Spleen (tissue), 11 donors: ENCODE results near the gene CYB561D2. TPM values are rescaled to one million over a fixed set of nuclear protein-coding genes. Genes with fewer than 3 reads are reported as not detected.

Source experiments
- DNase-seq: peaks from one replicate; pipeline ENCODE4 v3.0.0-alpha.2; 2020
- H3K27ac ChIP-seq, 8 donors: fragments of 200-600 bp; sonication (generic) in 7 of 8; 1 replicate in 4 of 8; 2 replicates in 4 of 8; pipeline versions ENCODE4 v1.5.0 to v1.8.0; 2016 to 2021; ENCODE audit warnings: inconsistent platforms in 4 of 8, mild to moderate bottlenecking in 4 of 8, moderate library complexity in 1 of 8
- H3K27me3 ChIP-seq, 7 donors: fragments of 200-600 bp; sonication (generic) in 6 of 7; replicated peaks in 1 of 7; 1 replicate in 4 of 7; 2 replicates in 3 of 7; pipeline versions ENCODE4 v1.5.0 to v1.8.0; 2016 to 2021; ENCODE audit warnings: inconsistent platforms in 3 of 7, mild to moderate bottlenecking in 1 of 7
- H3K36me3 ChIP-seq, 6 donors: fragments of 200-600 bp; sonication (generic) in 5 of 6; 1 replicate in 4 of 6; 2 replicates in 2 of 6; pipeline versions ENCODE4 v1.5.0 to v1.8.0; 2016 to 2021; ENCODE audit warnings: inconsistent platforms in 2 of 6
- H3K4me1 ChIP-seq, 6 donors: fragments of 200-600 bp; sonication (generic) in 5 of 6; 1 replicate in 3 of 6; 2 replicates in 3 of 6; pipeline versions ENCODE4 v1.5.0 to v1.8.0; 2016 to 2021; ENCODE audit warnings: inconsistent platforms in 3 of 6
- H3K4me3 ChIP-seq, 8 donors: fragments of 200-600 bp; sonication (generic) in 7 of 8; 1 replicate in 4 of 8; 2 replicates in 4 of 8; pipeline versions ENCODE4 v1.5.0 to v1.8.0; 2016 to 2021; ENCODE audit warnings: inconsistent platforms in 4 of 8, mild to moderate bottlenecking in 4 of 8, moderate library complexity in 2 of 8
- H3K9me3 ChIP-seq, 8 donors: fragments of 200-600 bp; sonication (generic) in 7 of 8; 1 replicate in 4 of 8; 2 replicates in 4 of 8; pipeline versions ENCODE4 v1.5.0 to v1.8.0; 2016 to 2021; ENCODE audit warnings: inconsistent platforms in 4 of 8
- CTCF ChIP-seq, 11 experiments: fragments of 200-600 bp in 7 of 11; fragments of 450-650 bp in 4 of 11; sonication (generic) in 4 of 11; IDR thresholded peaks in 8 of 11; conservative IDR thresholded peaks in 3 of 11; 1 replicate in 7 of 11; 2 replicates in 4 of 11; pipeline versions ENCODE4 v1.4.0 to v1.8.0; 2016 to 2021; ENCODE audit warnings: antibody characterized with exemption in 11 of 11, inconsistent platforms in 4 of 11, mild to moderate bottlenecking in 1 of 11
- POLR2A ChIP-seq, 3 donors: fragments of 450-650 bp; IDR thresholded peaks; one replicate each; pipeline ENCODE4 v1.5.1; 2017; ENCODE audit warnings: antibody characterized with exemption in 3 of 3, mild to moderate bottlenecking in 1 of 3
- POLR2AphosphoS5 ChIP-seq, 3 donors: sonication (generic); formaldehyde crosslinking; IDR thresholded peaks; one replicate each; pipeline ENCODE4 v1.5.1; 2017; ENCODE audit warnings: antibody characterized with exemption in 3 of 3
- WGBS, 5 donors: extraction: QIAGEN DNeasy Blood & Tissue Kit in 3 of 5; methylation state at CpG; one replicate each; pipeline versions ENCODE4 v1.1.5 to v1.1.7; 2013 to 2018; 5-methylcytosine and 5-hydroxymethylcytosine counted together
- intact Hi-C: fragments of 100-400 bp; cut with DNase I; formaldehyde crosslinking; loops from one replicate; pipeline ENCODE4 v1.15.0; 2023; ENCODE audit warnings: low total_unique reads
- polyA plus RNA-seq, 3 donors: library from polyadenylated mRNA; stranded (reverse); fragments of 200-250 nt; gene quantifications; one replicate each; pipeline ENCODE4 v1.2.1, GENCODE V29; 2013
- total RNA-seq, 7 donors: library from RNA; depleted of rRNA in 3 of 7; stranded (reverse); fragments of >200 nt in 3 of 7; fragmentation: NEBNext Ultra II Directional in 4 of 7; extraction: Animal tissue kit (Norgen Biotek cat#: 25700) in 4 of 7; gene quantifications; one replicate each; pipeline versions ENCODE4 v1.1.0 to v1.2.1, GENCODE V29; 2016 to 2021
- donor health status: healthy with polysubstance abuse.
- donor health status: DM: no; HTN: no; CAD: no; lungs with moderate emphysema.
- donor health status: DM: no; HTN: no; CAD: no.
- donor health status: Bipolar disorder and iron deficiency.
- donor health status: healthy.
- donor health status: DM: no; HTN: no; CAD: no.
- donor health status: DM: yes; HTN: yes; CAD: no.

CYB561D2 gene
- total and polyA plus RNA-seq, 10 donors, result 18.7 to 35.2 (median 26.4) TPM

GRCh38 chr3:50369012-50369670 is 18.5 kb downstream of the CYB561D2 start:
- H3K27me3 ChIP-seq, result peaks cover 0 to 14% (median 0%) of the 10 kb centered on the region in 7 donors
- WGBS, 5 donors, result 70 to 83% (median 77%) methylated on average over 9 of the region's 9 CpGs
- H3K4me3 ChIP-seq, result no peak overlapping the region
- no peak for DNase-seq
- intact Hi-C loops, result no loop called here
- no peaks in the 10 kb centered on the region for H3K9me3 ChIP-seq
- H3K36me3 ChIP-seq, result no peaks in the 10 kb centered on the region
- no peak for TF ChIP-seq POLR2AphosphoS5 (IDR thresholded peaks at IDR 0.05)
- no peak for TF ChIP-seq CTCF (IDR thresholded peaks at IDR 0.05 in 8 of 11, conservative IDR thresholded peaks at IDR 0.05 in 3 of 11)
- no peak for TF ChIP-seq POLR2A (IDR thresholded peaks at IDR 0.05)
- no peak overlapping the region for H3K27ac ChIP-seq
- peaks cover 0 to 37% (median 19%) of the 10 kb centered on the region in 6 donors for H3K4me1 ChIP-seq

GRCh38 chr3:50370594-50370993 is 19.9 kb downstream of the CYB561D2 start:
- H3K9me3 ChIP-seq, result no peaks in the 10 kb centered on the region
- intact Hi-C loops, result no loop called here

GRCh38 chr3:50371133-50371685 is 20.5 kb downstream of the CYB561D2 start:
- no peaks in the 10 kb centered on the region for H3K9me3 ChIP-seq
- H3K4me1 ChIP-seq, result peaks cover 0 to 16% (median 1%) of the 10 kb centered on the region in 6 donors
- TF ChIP-seq CTCF (IDR thresholded peaks at IDR 0.05 in 8 of 11, conservative IDR thresholded peaks at IDR 0.05 in 3 of 11) (no peak), POLR2A (IDR thresholded peaks at IDR 0.05) (no peak), POLR2AphosphoS5 (IDR thresholded peaks at IDR 0.05) (no peak)
- no peak for DNase-seq
- peaks cover 0 to 14% (median 0%) of the 10 kb centered on the region in 7 donors for H3K27me3 ChIP-seq
- no peaks in the 10 kb centered on the region for H3K36me3 ChIP-seq
- no peak overlapping the region for H3K27ac ChIP-seq
- no peak overlapping the region for H3K4me3 ChIP-seq
- 78 to 96% (median 83%) methylated on average over 3 of the region's 3 CpGs for WGBS, 5 donors
- intact Hi-C loops, result no loop called here

More at GRCh38 chr3:50370594-50370993, 19.9 kb downstream of the CYB561D2 start:
- Histone ChIP-seq H3K4me1 (peaks cover 0 to 22% (median 7%) of the 10 kb centered on the region in 6 donors), H3K27ac (no peak overlapping the region), H3K27me3 (peaks cover 0 to 14% (median 0%) of the 10 kb centered on the region in 7 donors), H3K4me3 (no peak overlapping the region), H3K36me3 (no peaks in the 10 kb centered on the region)
- 66 to 75% (median 68%) methylated on average over 14 of the region's 14 CpGs for WGBS, 5 donors
- no peak for DNase-seq
- no peak for TF ChIP-seq POLR2AphosphoS5 (IDR thresholded peaks at IDR 0.05)

- TF ChIP-seq POLR2AphosphoS5 (IDR thresholded peaks at IDR 0.05) (no peak), POLR2A (IDR thresholded peaks at IDR 0.05) (no peak), CTCF (IDR thresholded peaks at IDR 0.05 in 8 of 11, conservative IDR thresholded peaks at IDR 0.05 in 3 of 11) (no peak)
- no peak for DNase-seq
- Histone ChIP-seq H3K36me3 (no peaks in the 10 kb centered on the region), H3K4me1 (peaks cover 0 to 5% (median 0%) of the 10 kb centered on the region in 6 donors), H3K27ac (no peak overlapping the region), H3K27me3 (peaks cover 0 to 14% (median 0%) of the 10 kb centered on the region in 7 donors), H3K4me3 (no peak overlapping the region), H3K9me3 (no peaks in the 10 kb centered on the region)
- 65 to 76% (median 72%) methylated on average over 7 to 8 of the region's 8 CpGs for WGBS, 5 donors
- intact Hi-C loops, result no loop called here
Observed at GRCh38 chr3:50372349-50372748, 21.7 kb downstream of the CYB561D2 start.
